ENCODE measurements around the gene NEO1.

The NEO1 gene

GRCh38 chr15:73031648-73032047 lies 20.6 kb upstream of the NEO1 start:
- no peak for DNase-seq (ENCODE audit: low read depth)

DNA sequence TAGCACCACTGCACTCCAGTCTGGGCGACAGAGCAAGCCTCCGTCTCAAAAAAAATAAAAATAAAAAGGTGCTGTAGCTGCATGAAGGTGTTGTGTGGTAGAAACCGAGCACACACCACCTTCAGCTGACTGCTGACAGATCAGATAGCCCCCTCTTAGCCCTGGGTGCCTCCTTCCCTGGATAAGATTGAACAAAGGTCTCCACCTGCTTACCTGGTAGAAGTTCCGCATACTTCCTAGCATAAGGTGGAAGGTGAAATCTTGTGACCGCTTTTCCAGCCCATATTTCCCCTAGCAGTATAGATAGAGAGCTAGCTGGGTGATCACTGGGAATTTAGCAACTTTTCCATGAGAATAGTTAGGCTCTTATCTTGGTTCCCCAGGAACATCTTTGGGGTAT lies 18.7 kb upstream of the NEO1 start:
- DNase-seq (ENCODE audit: low read depth): no peak

DNA sequence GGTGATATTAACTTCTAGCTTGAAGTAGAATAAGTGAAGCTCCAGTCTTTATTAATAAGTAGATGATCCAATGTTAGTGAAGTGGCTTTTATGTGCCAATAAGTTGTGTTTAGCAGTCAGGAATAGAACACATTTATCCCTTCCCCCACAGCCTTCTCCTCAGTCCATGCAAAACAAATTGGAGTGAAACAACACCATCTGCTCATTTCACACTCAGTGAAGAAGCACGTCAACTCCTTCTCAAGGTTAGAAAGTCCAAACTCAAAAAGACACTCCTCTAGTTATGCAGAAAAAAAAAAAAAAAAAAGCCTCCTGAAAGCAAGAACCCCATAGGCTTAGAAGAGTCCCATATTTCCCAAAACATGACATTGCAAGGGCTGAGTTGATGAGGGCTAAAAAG lies 18.0 kb upstream of the NEO1 start:
- no peak for DNase-seq (ENCODE audit: low read depth)

GRCh38 chr15:73035221-73035620 lies 17.0 kb upstream of the NEO1 start:
- DNase-seq (ENCODE audit: low read depth): no peak

DNA sequence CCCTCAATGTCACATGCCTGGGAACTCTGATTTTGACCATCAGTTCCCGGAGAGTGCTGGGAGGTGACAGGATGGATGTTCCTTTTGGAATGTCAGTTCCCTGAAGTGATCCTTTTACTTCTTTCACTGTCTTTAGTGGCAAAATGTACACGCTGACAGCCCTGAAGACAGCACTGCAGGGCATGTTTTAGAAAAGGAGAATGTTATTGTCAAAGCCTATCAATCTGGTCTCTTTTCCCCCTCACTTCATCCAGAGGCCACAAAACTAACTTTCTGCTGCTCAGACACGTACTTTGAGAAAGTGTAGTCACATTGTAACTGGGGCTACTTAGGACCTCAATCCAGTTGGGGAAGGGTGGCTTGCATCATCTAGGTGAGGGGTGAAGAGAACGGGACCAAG lies 14.0 kb upstream of the NEO1 start:
- DNase-seq (ENCODE audit: low read depth): no peak

DNA sequence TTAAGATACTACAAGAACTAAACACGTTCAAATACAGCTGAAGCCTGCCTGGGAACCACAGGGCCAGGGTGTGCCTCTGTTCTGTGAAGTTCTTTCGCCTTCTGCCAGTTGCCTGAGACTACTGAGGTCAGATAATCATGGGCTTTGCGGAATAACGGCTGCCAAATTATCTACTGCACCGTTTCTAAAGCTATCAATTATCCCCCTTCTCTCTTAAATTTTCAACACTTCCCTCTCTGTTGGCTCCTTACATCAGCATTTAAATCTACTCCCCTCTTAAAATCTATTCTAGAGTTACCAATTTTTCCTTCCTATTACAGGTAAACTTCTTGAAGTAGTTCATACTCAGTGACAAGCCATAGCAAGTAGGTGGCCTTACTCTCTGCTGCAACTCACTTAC lies 6.2 kb upstream of the NEO1 start:
- no peak for DNase-seq (ENCODE audit: low read depth)

DNA sequence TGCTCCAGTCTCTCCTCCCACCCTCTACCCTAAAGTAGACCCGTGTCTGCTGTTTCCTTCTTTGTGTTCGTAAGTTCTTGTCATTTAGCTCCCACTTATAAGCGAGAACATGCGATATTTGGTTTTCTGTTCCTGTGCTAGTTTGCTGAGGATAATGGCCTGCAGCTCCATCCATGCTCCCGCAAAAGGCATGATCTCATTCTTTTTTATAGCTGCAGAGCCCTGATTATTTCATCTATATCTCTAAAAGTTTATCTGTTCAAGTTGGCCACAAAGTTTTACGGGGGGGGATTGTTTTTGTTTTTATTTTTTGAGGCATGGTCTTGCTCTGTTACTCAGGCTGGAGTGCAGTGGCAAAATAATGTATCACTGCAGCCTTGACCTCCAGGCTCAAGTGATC lies 4.4 kb upstream of the NEO1 start:
- no peak for DNase-seq (ENCODE audit: low read depth)

DNA sequence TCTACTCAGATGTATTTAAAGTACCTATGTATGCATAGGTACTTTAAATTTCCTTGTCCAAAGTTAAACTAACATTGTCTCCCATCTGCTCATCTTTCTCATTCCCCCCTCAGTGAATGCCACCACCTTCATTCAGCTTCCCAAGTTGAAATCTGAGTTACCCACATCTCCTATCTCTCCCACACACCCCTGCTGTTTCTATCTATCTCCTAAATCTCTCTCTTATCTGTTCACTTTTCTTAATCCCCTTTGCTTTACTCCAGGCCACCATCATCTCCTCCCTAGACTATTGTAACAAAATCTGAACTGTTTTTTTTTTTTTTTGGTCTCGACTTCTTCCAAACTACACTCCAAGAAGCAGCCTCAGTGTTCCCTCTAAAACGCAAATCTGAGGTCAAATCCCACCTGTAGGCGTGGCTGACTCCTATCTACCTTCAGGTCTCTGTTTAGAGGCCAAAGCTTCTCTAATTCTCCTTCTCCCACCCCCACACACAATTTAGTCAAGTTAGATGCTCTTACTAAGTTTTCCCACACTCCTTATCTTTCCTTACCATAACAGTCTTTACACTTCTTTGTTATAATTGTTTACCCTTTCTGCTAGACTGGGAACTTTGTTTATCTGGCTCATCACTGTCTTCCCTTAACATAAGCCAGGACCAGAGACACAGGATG lies 3.5 kb upstream of the NEO1 start:
- DNase-seq (ENCODE audit: low read depth): no peak

DNA sequence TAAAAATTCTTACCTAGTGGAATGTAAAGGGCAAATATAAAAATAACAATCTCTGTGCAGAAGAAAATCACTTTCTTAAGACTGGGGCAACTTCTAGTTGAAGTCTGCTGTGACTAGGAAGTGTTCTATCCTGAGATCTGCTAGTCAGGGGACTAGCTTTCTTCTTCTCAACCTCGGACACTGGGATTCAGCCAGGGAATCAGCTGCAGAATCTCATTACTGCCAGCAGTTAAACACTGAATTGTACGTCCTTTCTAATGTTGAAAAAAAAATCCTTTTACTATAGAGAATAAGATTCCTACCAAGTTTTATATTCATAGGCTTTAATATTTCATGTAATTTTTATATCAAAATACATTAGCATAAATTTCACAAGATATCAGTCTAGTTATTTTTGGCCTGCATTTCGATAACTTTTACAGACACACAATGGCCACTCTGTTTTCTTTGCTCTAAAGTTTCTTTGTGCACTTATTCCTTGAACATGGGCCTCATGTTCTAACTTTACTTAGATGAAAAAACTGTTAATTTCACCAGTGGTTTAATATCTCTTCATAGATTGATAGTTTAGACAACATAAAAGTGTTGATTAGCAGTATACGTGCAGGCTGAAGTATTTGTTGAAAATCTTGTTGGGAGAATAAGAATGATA lies 2.6 kb upstream of the NEO1 start:
- DNase-seq (ENCODE audit: low read depth): no peak

DNA sequence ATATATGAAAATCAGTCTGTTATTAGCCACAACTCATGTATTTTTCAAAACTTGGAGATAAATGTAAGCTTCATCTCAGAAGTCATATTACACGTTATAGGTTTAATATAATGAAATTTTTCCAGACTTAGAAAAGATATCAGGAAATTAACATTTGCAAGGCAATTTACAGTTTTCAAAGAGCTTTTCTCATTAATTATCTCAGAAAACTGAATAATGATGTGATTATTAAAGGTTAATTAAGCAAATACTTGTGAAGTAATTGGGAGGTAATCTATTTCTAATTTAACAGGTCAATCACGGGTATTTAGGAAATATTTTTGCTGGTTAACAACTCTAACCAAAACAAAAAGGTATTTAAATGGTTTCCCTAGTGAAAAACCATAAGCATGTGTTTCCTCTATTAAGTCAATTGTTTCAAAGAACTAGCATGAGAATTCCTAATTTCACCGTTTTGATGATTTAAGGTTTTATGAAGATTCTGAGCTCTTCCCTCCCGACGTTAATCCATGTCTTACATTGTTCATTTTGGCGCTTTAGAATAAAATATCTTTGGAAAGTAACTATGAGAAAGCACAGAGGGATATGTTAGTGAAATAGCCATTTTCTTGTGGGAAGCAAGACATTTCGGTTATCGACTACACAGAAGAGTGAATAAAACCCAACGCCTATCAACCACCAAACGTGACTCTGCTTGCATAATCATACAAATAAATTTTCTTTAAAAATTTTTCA lies 1.5 kb upstream of the NEO1 start:
- DNase-seq (ENCODE audit: low read depth): no peak

GRCh38 chr15:73051391-73051806 lies 864 bp upstream of the NEO1 start:
- DNase-seq (ENCODE audit: low read depth): no peak

DNA sequence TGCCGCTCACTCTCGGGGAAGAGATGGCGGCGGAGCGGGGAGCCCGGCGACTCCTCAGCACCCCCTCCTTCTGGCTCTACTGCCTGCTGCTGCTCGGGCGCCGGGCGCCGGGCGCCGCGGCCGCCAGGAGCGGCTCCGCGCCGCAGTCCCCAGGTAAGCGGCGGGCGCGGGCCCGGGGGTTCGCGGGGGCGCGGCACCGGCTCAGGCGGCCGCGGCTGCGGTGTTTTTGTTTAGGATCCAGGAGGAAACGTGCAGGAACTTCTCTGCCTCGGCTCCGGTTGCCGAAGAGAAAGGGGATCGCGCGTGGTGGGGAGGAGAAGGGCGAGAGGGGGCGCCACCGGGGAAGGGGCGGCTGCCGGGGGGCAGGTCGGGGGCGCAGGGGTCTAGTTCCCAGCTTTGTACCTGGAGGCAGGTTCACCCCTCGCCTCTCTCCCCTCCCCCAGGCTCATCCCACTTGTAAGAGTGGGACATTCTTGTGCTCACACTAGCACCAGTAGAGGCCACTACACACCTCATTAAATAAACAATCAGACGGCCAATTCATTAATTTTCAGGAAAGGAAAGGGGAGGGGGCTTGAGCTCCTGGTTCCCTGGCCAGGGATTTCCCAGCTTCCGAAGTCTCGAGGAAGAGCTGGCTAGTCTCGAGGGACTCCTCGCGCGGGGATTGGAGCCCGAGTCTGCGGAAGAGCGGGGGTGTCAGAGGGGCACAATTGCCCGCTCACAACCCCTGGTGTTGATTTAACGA lies 562 bp downstream of the NEO1 start:
- DNase-seq (ENCODE audit: low read depth): peak; percentile 3

- DNase-seq (ENCODE audit: low read depth): no peak
These were observed 1.1 kb downstream of the NEO1 start for GRCh38 chr15:73053398-73053723.

GRCh38 chr15:73054417-73054953 lies 2.2 kb downstream of the NEO1 start:
- DNase-seq (ENCODE audit: low read depth): no peak

GRCh38 chr15:73056460-73056859 lies 4.2 kb downstream of the NEO1 start:
- no peak for DNase-seq (ENCODE audit: low read depth)

- DNase-seq (ENCODE audit: low read depth): no peak
These were observed 6.2 kb downstream of the NEO1 start for GRCh38 chr15:73058437-73058836.

DNA sequence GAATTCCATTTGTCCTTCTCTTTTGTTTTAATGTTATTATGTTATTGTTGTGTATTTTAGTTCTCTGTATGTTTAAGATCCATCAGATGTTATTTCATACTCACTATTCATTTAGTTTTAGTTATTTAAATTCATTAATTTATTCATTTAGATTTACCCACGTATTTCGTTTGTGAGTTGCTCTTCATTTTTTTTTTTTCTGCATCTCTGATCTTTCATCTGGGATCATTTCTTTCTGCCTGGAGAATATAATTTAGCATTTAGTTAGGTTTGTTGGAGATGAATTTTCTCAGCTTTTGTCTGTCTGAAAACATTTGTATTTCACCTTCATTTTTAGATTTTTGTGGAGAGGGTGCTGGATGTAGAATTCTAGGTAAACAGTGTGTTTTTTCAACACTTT lies 12.9 kb downstream of the NEO1 start:
- DNase-seq (ENCODE audit: low read depth): no peak

DNA sequence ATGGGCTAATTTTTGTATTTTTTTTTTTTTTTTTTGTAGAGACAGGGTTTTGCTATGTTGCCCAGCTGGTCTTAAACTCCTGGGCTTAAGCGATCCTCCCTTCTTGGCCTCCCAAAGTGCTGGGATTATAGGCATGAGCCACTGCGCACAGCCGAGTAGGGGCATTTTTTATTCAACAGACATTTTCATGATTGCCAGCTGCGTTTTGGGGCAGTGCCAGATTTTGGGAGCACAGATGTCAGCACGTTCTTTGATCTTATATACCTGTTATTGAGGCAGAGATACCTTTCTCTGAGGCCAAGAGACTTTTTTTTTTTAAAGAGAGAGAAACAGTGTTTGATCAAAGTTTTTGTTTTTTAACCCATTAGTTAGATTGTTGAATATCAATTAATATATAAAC lies 16.8 kb downstream of the NEO1 start:
- no peak for DNase-seq (ENCODE audit: low read depth)

- DNase-seq (ENCODE audit: low read depth): no peak
These were observed 20.6 kb downstream of the NEO1 start for GRCh38 chr15:73072894-73073293.

DNA sequence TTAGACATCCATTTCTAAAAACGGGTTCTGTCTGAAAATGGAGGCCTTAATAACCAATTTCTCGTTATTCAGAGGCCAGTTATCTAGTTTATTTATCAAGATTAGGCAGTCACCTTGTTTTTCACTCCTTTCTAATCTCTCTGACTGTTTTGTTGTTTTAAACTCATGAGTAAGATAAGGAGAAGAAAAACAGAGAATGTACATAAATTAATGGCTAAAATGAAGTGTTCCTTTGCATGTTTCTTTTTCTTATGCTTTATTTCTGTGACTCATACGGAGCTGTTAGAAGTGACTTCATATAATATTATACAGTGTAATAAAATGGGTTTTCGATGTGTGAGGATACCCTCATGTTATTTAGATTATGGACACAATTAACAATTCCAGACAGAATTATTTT lies 22.0 kb downstream of the NEO1 start:
- DNase-seq (ENCODE audit: low read depth): no peak

GRCh38 chr15:73075160-73075859 lies 23.0 kb downstream of the NEO1 start:
- DNase-seq (ENCODE audit: low read depth): no peak

- DNase-seq (ENCODE audit: low read depth): no peak
These were observed 26.0 kb downstream of the NEO1 start for GRCh38 chr15:73078291-73078690.
